GM19035 (cell line): ENCODE data around the gene ERCC3.
"Not testable (repeated sequence)": the region's sequence is repeated elsewhere in the genome, so short reads cannot be mapped to it uniquely, and the experiment has no call there.

Source experiments
- ATAC-seq: cut with Tn5 transposase; IDR thresholded peaks from one replicate; pipeline ENCODE4 v1.9.1; 2021; ENCODE audit not compliant: unreplicated experiment

The ERCC3 gene

DNA sequence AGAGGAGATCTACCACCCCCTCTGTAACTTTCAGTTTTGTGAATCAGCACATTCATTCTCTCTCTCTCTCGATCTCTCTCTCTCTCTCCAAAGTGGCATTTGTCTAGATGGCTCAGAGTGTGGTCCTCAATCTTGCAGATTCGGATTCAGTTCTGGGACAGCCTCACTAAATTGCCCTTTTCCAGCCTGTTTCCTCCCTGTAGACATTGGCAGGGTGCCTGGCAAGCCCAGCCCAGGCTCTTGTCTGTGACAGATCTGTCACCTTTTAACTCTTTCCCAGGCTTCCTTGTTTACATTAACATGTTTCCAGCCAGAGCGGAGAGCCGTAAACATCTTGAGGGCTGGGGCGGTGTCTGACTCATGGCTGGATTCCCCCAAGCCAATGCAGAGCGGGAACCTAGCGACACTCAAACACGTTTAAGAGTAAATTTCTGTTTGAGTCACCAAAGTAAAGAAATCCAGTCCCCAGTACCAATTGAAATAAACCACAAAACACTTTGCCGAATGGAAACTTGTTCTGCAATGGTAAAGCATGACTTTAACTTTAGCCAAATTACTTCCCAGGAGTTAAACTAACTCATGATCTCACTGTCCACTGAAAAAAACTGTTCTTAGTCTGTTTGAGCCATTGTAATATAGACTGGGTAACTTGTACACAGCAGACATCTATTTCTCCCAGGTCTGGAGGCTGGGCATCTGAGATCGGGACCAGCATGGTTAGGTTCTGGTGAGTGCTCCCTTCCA, 67.3 kb downstream of the ERCC3 start:
- peak; percentile 88 for ATAC-seq

DNA sequence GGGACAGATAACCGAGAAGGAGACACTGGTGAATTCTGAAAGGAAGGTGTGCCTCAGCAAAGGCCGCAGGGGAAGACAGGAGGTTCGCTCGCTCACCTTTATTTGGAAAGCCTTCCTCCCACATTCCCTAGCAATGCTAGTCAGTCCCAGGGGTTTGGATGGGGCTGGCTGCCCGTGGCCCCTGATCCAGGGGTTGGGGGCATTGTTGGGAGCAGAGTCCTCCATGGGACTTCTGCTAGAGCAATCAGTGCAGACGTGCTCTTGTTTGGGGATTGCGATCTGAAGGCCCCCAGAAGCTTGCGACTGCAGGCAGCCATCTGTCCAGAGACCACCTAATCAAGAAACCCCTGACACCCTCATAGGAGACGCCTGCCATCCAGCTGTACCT, 67.8 kb downstream of the ERCC3 start:
- peak; percentile 5 for ATAC-seq

DNA sequence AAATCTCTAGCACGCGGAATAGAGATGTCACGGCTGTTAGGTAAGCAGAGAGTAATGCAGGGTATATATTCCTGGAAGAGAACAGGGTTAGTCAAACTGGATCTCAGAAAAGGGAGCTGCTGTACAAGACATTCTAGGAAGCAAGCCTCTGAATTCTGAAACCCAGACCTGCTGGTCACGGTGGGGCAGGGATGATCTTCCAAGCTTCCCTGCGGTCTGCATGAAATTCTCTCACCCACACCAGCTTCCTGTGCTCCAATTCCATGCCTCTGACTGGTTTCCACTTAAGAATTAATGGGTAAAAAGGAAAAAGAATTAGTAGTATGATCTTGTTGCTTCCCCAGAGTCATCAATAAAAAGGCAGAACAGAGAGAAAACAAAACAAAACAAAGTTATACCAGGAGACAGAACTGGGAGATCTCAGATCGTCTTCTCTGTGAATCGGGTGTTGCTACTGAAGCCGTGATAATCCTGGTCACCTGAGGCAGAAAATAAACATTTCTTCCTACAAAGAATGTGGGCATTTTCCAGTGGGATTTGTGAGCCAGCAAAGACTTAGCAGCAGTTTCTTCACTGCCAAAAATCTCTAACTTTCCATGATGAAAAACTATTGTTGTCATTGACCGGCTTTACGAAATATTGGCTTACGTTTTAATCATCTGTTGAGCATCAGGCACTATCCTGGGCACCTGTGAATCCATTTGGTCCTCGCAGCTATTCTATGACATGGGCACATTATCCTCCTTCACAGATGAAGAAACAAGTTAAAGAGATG, 68.6 kb downstream of the ERCC3 start:
- no peak for ATAC-seq

DNA sequence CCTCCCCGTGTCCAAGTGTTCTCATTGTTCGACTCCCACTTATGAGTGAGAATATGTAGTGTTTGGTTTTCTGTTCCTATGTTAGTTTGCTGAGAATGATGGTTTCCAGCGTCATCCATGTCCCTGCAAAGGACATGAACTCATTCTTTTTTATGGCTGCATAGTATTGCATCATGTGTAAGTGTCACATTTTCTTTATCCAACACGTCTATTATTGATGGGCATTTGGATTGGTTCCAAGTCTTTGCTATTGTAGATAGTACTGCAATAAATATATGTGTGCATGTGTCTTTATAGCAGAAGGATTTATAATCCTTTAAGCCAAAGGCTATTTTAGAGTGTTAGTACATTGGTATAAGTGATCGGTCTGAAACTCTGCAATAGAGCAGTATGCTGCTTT, 69.8 kb downstream of the ERCC3 start:
- ATAC-seq, result not testable (repeated sequence)

DNA sequence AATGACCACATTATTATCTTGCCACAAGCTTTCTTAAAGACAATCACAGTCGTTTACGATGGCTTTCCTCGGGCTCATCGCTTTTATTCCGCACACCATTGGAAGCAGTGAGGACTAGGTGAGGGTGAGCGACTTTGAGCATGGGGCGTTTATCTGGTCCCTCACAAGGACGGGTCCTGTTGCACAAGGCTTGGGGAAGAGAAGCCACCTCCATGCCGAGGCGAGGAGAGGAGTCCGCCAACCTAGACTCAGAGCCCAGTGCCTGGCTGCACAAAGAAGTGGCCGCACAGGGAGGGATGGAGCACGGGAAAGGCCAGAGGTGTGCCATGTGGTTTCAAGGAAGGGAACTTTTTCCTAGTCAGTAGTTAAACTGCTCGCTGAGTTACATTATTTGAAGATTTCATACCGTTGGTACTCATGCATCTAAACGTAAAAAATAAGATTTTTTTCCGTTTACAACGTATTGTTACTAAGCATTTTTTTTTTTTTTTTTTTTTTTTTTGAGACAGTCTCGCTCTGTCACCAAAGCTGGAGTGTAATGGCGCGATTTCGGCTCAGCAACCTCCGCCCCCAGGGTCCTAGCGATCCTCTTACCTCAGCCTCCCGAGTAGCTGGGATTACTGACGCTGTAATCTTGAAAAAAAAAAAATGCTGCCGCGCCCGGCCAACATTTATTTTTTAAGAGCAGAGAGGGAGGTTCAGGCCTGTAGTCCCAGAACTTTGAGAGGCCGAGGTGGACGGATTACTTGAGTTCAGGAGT, 73.0 kb downstream of the ERCC3 start:
- ATAC-seq, result no peak

DNA sequence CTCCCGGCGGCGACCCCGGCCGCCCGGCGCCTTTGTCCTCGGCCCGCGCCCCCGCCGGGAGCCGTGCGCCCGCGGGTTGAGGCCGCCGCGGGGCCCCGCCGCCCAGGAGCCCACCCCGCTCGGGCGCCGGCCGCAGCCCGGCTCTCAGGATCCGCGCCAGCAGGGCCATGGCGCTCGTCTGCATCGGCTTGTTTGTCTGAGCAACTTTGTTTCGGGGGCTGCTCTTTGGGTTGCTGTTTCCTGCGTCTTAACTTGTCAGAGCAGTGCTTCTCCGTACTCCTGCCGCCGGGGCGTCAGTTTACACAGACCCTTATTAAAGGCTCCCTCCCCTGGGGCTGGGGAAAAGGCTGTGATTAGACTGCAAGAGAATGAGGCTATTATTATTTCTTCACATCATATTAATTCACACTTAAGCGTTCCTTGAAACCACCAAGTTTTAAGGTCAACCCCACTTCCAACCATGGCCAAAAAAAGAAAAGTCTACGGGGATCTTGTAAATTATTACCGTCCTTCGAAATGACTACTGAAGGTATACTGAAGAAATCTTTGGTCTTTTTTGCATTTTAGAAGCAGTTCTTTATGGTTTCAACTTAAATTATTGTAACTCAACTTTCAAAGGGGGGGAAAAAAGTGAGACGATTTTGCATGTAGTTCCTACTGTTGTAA, 73.7 kb downstream of the ERCC3 start, which contains the start of gene CYP27C1:
CYP27C1 (minus strand) TSS at position 198 of the 666 bp plus-strand sequence; CDS start at position 169, 29 bp downstream.
- no peak for ATAC-seq

DNA sequence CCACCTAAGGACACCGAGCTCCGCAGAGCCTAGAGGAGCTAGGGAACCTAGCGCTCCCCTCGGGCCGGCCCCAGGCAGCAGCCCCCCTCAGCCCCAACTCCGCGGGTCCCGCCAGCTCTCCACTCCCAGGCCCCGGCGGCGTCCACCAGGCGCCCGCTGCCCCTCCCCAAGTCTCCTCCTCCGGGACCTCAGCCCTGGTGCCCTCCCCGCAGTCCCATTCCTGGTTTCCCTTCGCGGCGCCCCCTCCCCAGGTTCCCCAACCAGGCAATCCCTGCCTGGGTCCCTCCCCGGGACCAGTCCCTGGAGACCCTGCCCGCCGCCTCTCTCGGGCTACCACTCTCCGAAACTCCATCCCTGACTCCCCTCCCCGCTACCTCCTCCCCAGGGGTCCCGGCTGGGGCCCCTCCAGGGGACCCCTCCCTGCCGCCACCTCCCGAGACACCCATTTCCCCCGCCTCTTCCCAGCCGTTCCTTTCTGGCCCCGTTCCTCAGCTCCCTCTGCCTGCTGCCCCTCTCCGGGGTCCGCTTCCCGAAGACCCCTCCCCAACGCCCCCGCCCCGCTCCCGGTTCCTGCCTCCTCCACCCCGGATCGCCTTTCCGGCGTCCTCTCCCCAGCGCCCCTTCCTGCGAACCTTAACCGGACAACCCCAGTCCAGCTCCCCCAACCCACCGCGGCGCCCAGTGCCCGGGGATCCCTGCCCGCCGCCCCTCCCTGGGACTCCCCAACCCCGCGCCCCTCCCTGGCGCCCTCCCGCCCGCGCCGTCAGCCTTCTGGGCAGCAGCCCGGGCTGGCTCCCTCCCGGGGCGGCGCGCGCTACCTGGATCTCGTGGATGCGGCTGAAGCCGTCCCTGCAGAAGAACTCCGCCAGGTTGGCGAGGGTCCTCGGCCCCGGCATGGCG, 74.5 kb downstream of the ERCC3 start:
- ATAC-seq, result no peak

DNA sequence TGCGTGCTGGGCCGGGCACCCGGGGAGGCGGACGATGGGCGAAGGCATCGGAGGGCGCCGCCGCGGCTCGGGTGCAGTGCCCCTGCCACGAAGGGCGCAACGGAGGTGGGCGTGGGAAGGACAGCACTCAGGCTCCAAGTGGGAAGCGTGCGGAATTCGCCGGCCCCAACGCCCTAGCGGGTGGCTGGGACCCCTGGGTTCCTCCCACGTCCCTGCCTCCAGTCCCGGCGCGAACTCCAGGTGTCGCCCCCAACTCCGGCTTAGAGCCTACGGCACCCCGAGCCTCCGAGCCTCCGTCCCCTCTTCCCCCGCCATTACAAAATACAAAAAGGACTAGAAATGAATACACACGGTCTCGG, 75.2 kb downstream of the ERCC3 start:
- no peak for ATAC-seq

DNA sequence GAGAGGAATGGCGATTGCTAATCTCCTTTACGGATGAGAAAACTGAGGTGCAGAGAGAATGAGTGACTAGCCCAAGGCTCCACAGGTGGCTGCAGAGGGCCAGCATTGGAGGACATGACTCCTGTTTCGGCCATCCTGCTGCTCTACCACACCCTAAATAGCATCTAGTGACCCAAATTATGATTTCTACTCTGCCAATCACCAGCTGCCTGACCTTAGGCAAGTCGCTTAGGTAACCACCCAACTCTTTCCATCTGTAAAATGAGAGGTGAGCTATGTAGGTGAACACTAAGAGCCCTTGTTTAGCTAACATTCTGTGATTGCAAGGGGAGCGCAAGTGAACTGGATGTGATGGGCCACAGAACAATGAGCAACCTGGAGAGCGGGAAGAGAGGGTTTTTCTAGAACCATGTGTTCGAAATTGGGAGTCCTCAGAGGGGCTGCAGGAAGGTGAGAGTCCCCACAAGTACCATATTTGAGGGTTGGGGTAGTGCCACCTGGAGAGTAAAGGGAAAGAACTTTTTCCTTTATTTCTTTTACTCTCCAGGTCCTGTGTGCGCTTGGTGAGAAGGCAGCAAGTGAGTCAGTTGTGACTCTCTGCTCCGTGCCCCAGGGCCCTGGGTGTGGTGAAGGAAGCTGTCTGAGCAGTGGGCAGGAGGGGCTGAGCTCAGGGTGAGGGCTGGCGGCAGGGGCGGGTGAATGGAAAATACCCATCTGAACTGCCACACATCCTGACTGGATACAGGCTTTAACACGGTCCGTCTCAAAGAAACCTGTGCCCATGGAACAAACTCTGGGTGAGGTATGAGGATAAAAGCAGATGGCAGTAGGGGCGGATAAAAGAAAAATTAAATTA, 76.2 kb downstream of the ERCC3 start:
- ATAC-seq, result no peak

DNA sequence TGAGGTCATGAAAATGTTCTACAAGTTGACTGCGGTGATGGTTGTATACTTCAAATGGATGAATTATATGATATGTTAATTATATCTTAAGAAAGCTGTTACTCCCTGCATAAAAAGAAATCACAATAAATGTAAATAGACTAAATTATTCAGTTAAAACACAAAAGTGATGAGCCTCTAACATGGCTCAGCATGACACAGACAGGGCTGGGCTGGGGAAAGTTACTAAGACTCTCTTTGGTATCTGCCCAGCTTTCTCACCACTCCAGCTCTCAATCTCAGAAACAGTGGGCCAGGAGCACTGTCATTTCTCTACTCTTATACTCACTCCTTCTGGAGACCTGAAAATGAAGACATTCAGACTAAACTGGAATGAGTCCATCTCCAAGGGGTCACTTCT, 77.4 kb downstream of the ERCC3 start:
- ATAC-seq, result no peak

DNA sequence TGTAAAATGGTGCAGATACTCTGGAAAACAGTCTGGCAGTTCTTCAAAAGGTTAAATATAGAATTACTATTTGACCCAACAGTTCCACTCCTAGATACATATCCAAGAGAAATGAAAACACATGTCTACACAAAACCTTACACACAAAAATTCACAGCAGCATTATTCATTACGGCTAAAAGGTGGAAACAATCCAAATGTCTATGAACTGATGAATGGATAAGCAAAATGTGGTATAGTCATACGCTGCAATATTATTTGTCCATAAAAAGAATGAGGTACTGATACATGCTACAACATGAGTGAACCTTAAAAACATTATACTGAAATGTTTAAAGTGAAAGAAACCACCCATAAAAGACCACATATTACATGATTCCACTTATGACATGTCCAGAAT, 77.8 kb downstream of the ERCC3 start:
- no peak for ATAC-seq

DNA sequence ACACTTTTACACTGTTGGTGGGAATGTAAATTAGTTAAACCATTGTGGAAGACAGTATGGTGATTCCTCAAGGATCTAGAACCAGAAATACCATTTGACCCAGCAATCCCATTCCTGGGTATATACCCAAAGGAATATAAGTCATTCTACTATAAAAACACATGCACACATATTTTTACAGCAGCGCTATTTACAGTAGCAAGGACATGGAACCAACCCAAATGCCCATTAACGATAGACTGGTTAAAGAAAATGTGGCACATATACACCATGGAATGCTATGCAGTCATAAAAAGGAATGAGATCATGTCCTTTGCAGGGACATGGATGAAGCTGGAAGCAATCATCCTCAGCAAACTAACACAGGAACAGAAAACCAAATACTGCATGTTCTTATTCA, 79.7 kb downstream of the ERCC3 start:
- ATAC-seq, result not testable (repeated sequence)

DNA sequence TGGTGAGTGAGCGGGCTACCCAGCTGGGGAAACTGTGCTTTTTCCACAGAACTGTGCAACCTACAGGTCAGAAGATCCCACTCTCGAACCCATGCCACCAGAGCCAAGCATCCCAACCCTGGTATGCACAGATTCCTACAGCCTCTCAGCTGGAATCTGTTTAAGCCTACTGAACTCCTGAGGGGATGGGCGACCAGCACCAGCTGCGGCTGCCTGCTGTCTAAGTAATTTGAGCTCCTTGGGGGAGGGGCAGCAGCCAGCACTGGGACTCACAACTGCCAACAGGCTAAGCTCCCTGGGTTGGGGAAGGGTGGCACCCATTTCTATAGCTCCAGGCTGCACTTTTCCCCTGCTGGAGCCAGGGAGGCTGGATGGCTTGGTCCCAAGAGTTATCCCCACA, 85.6 kb downstream of the ERCC3 start:
- no peak for ATAC-seq
